ENCODE data around the gene FUS. TPM values are rescaled to one million over a fixed set of nuclear protein-coding genes. Genes with fewer than 3 reads are reported as not detected.

The FUS gene
- total and polyA plus RNA-seq, 2 of the 13 experiments (the other 11 are each of a cell fraction or from before 2014, with no cell fraction given), result 68.1 to 168 TPM

DNA sequence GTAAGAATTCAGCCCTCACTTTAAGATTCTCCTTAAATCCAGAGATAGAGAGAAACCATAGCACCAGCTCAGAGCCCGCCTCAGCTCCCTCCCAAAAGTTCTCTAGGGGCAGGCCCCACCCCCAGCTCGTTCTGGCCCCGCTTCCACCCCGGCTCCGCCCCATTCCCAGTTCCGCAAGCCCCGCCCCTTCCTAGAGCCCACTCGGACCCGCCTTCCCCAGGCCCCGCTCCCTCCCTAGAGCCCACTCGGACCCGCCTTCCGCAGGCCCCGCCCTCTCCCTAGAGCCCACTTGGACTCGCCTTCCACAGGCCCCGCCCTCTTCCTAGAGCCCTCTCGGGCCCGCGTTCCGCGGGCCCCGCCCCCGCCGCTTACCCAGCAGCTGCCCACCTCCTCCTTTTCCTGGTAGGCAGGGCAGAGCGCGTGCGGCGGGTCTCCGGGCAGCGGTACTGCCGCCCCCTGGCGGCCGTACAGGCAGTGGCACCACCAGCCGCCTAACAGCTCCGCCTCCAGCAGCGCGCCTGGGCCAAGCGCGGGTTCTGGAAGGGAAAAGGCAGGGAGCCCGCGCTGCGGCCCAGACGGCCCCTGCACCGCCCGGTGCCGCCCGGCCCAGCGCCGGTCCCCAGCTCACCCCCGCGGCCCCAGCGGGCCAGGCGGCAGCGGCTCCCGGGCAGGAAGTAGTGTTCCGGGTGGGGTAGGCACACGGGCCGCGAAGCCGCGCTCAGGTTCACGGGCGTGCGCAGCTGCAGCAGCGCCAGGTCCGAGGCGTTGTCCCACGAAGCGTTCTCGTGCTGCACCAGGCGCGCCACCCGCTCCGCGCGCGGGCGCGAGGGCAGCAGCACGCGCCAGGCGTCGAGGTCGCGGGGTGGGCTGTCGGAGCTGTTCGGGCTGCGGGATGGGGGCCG is 37.6 kb upstream of the FUS start (continued):
- TF ChIP-seq, protein P1, sequence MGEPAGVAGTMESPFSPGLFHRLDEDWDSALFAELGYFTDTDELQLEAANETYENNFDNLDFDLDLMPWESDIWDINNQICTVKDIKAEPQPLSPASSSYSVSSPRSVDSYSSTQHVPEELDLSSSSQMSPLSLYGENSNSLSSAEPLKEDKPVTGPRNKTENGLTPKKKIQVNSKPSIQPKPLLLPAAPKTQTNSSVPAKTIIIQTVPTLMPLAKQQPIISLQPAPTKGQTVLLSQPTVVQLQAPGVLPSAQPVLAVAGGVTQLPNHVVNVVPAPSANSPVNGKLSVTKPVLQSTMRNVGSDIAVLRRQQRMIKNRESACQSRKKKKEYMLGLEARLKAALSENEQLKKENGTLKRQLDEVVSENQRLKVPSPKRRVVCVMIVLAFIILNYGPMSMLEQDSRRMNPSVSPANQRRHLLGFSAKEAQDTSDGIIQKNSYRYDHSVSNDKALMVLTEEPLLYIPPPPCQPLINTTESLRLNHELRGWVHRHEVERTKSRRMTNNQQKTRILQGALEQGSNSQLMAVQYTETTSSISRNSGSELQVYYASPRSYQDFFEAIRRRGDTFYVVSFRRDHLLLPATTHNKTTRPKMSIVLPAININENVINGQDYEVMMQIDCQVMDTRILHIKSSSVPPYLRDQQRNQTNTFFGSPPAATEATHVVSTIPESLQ (CRISPR knock-in tag; conservative IDR thresholded peaks at IDR 0.05), result no peak
- no peak for TF ChIP-seq NR3C1 (CRISPR knock-in tag; IDR thresholded peaks at IDR 0.05)
- peak; percentile 67; the same call in 1 of the 2 replicates for TF ChIP-seq ZNF616 (CRISPR knock-in tag; IDR thresholded peaks at IDR 0.05; ENCODE audit: low read depth)
- TF ChIP-seq ZNF878 (CRISPR knock-in tag; IDR thresholded peaks at IDR 0.05), result peak; percentile 51; the same call in 1 of the 2 replicates
- TF ChIP-seq ZNF510 (CRISPR knock-in tag; IDR thresholded peaks at IDR 0.05; ENCODE audit: low read depth), result no peak
- TF ChIP-seq ZNF207 (IDR thresholded peaks at IDR 0.05; ENCODE audit: borderline replicate concordance), result no peak
- 0 out of 2 replicates have a peak, but pooled peaks have one; percentile 52 for TF ChIP-seq CCDC6 (CRISPR knock-in tag; IDR thresholded peaks at IDR 0.05)
- peak; percentile 65 for TF ChIP-seq DMAP1 (CRISPR knock-in tag; IDR thresholded peaks at IDR 0.05)
- peak; percentile 72 for TF ChIP-seq POLR2AphosphoS5 (IDR thresholded peaks at IDR 0.05; ENCODE audit: low read depth, low read length)
- peak; percentile 33; the same call in 1 of the 2 replicates for TF ChIP-seq ZNF264 (CRISPR knock-in tag; IDR thresholded peaks at IDR 0.05)
- TF ChIP-seq YY1 (IDR thresholded peaks at IDR 0.05; ENCODE audit: insufficient read depth, insufficient replicate concordance, low read depth, low read length), result peak; percentile 86
- TF ChIP-seq, protein P2, sequence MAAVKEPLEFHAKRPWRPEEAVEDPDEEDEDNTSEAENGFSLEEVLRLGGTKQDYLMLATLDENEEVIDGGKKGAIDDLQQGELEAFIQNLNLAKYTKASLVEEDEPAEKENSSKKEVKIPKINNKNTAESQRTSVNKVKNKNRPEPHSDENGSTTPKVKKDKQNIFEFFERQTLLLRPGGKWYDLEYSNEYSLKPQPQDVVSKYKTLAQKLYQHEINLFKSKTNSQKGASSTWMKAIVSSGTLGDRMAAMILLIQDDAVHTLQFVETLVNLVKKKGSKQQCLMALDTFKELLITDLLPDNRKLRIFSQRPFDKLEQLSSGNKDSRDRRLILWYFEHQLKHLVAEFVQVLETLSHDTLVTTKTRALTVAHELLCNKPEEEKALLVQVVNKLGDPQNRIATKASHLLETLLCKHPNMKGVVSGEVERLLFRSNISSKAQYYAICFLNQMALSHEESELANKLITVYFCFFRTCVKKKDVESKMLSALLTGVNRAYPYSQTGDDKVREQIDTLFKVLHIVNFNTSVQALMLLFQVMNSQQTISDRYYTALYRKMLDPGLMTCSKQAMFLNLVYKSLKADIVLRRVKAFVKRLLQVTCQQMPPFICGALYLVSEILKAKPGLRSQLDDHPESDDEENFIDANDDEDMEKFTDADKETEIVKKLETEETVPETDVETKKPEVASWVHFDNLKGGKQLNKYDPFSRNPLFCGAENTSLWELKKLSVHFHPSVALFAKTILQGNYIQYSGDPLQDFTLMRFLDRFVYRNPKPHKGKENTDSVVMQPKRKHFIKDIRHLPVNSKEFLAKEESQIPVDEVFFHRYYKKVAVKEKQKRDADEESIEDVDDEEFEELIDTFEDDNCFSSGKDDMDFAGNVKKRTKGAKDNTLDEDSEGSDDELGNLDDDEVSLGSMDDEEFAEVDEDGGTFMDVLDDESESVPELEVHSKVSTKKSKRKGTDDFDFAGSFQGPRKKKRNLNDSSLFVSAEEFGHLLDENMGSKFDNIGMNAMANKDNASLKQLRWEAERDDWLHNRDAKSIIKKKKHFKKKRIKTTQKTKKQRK (IDR thresholded peaks at IDR 0.05; ENCODE audit: low read length), result no peak
- no peak for TF ChIP-seq RARG (CRISPR knock-in tag; IDR thresholded peaks at IDR 0.05; ENCODE audit: low read depth)
- TF ChIP-seq ARID5B (CRISPR knock-in tag; IDR thresholded peaks at IDR 0.05), result peak; percentile 77
- peak; percentile 79; the same call in 1 of the 2 replicates for TF ChIP-seq ZFP1 (CRISPR knock-in tag; IDR thresholded peaks at IDR 0.05)
- TF ChIP-seq ZNF674 (CRISPR knock-in tag; IDR thresholded peaks at IDR 0.05; ENCODE audit: low read depth), result peak; percentile 84; the same call in 1 of the 2 replicates
- peak; percentile 48; the same call in 1 of the 2 replicates for TF ChIP-seq MIXL1 (CRISPR knock-in tag; IDR thresholded peaks at IDR 0.05)
- no peak for TF ChIP-seq FIP1L1 (IDR thresholded peaks at IDR 0.05; ENCODE audit: borderline replicate concordance, insufficient read depth, low read depth, low read length)
- peak; percentile 77 for TF ChIP-seq YEATS2 (CRISPR knock-in tag; IDR thresholded peaks at IDR 0.05; ENCODE audit: borderline replicate concordance)
- peak; percentile 96 for TF ChIP-seq SP4 (CRISPR knock-in tag; IDR thresholded peaks at IDR 0.05)
- no peak for TF ChIP-seq SCMH1 (CRISPR knock-in tag; IDR thresholded peaks at IDR 0.05; ENCODE audit: borderline replicate concordance)

Data from HepG2 (cell line).